Muscle layer of duodenum (tissue), 2 donors: Measurements from ENCODE around the gene ABHD5.
"Not testable (repeated sequence)": the region's sequence is repeated elsewhere in the genome, so short reads cannot be mapped to it uniquely, and the experiment has no call there.

Experiments used
- H3K27ac ChIP-seq: one replicate; pipeline ENCODE4 v1.7.0; 2013; ENCODE audit warnings: mild to moderate bottlenecking, low read length
- H3K27me3 ChIP-seq: one replicate; pipeline ENCODE4 v1.7.0; 2013; ENCODE audit warnings: low read depth, mild to moderate bottlenecking, control low read depth, low read length
- H3K36me3 ChIP-seq, 2 donors: one replicate each; pipeline ENCODE4 v1.7.0; 2013; ENCODE audit warnings: low read length in 2 of 2, control low read depth in 1 of 2, mild to moderate bottlenecking in 1 of 2; ENCODE audit not compliant: insufficient read depth in 2 of 2, control insufficient read depth in 1 of 2
- H3K4me1 ChIP-seq, 2 donors: one replicate each; pipeline ENCODE4 v1.7.0; 2013; ENCODE audit warnings: low read length in 2 of 2, mild to moderate bottlenecking in 2 of 2, control low read depth in 1 of 2, moderate library complexity in 1 of 2; ENCODE audit not compliant: insufficient read depth in 2 of 2, control insufficient read depth in 1 of 2
- H3K4me3 ChIP-seq, 2 donors: one replicate each; pipeline ENCODE4 v1.7.0; 2013; ENCODE audit warnings: low read length in 2 of 2, low read depth in 1 of 2, mild to moderate bottlenecking in 1 of 2
- H3K9me3 ChIP-seq, 2 donors: one replicate each; pipeline ENCODE4 v1.7.0; 2013; ENCODE audit warnings: low read length in 2 of 2, control low read depth in 1 of 2, mild to moderate bottlenecking in 1 of 2; ENCODE audit not compliant: control insufficient read depth in 1 of 2
- donor health status: healthy.

ABHD5 gene

GRCh38 chr3:43690400-43691119 lies at the start of gene ABHD5:
TSS of gene ABHD5 (plus strand) at chr3:43690938. CDS start at chr3:43690993, 55 bp downstream.
- peaks cover 6 to 14% of the 10 kb centered on the region in 2 donors for H3K4me1 ChIP-seq
- no peaks in the 10 kb centered on the region for H3K9me3 ChIP-seq
- H3K27me3 ChIP-seq: no peaks in the 10 kb centered on the region
- H3K4me3 ChIP-seq: peak within 1 kb of the TSS; percentile 81 to 89
- peaks cover 0 to 3% of the 10 kb centered on the region in 2 donors for H3K36me3 ChIP-seq
- peak within 1 kb of the TSS; percentile 65 for H3K27ac ChIP-seq

- H3K27ac ChIP-seq: no peak overlapping the region
- H3K36me3 ChIP-seq: no peaks in the 10 kb centered on the region
- no peaks in the 10 kb centered on the region for H3K9me3 ChIP-seq
- H3K27me3 ChIP-seq: no peaks in the 10 kb centered on the region
- H3K4me3 ChIP-seq: no peak overlapping the region
- H3K4me1 ChIP-seq: no peaks in the 10 kb centered on the region
Observed at GRCh38 chr3:43641306-43642114, 49.2 kb upstream of the ABHD5 start.

- H3K9me3 ChIP-seq: no peaks in the 10 kb centered on the region
- no peak overlapping the region for H3K4me3 ChIP-seq
- H3K27ac ChIP-seq: no peak overlapping the region
- H3K36me3 ChIP-seq: no peaks in the 10 kb centered on the region
- H3K4me1 ChIP-seq: no peaks in the 10 kb centered on the region
- H3K27me3 ChIP-seq: no peaks in the 10 kb centered on the region
Observed at GRCh38 chr3:43644443-43644842, 46.3 kb upstream of the ABHD5 start.

- Histone ChIP-seq H3K27ac (no peak overlapping the region), H3K36me3 (no peaks in the 10 kb centered on the region), H3K4me3 (no peak overlapping the region), H3K9me3 (no peaks in the 10 kb centered on the region), H3K4me1 (no peaks in the 10 kb centered on the region), H3K27me3 (no peaks in the 10 kb centered on the region)
Observed at GRCh38 chr3:43647331-43648166, 43.2 kb upstream of the ABHD5 start.

- Histone ChIP-seq H3K27ac (no peak overlapping the region), H3K27me3 (no peaks in the 10 kb centered on the region), H3K36me3 (no peaks in the 10 kb centered on the region), H3K9me3 (no peaks in the 10 kb centered on the region), H3K4me1 (no peaks in the 10 kb centered on the region), H3K4me3 (no peak overlapping the region)
Observed at GRCh38 chr3:43648957-43649356, 41.8 kb upstream of the ABHD5 start.

- Histone ChIP-seq H3K27me3 (no peaks in the 10 kb centered on the region), H3K4me3 (no peak overlapping the region), H3K27ac (no peak overlapping the region), H3K36me3 (no peaks in the 10 kb centered on the region), H3K9me3 (no peaks in the 10 kb centered on the region), H3K4me1 (no peaks in the 10 kb centered on the region)
Observed at GRCh38 chr3:43649365-43649968, 41.3 kb upstream of the ABHD5 start.

- H3K9me3 ChIP-seq: no peaks in the 10 kb centered on the region
- no peaks in the 10 kb centered on the region for H3K36me3 ChIP-seq
- no peak overlapping the region for H3K27ac ChIP-seq
- no peak overlapping the region for H3K4me3 ChIP-seq
- no peaks in the 10 kb centered on the region for H3K27me3 ChIP-seq
- no peaks in the 10 kb centered on the region for H3K4me1 ChIP-seq
Observed at GRCh38 chr3:43650345-43650744, 40.4 kb upstream of the ABHD5 start.

GRCh38 chr3:43656390-43656789 lies 34.3 kb upstream of the ABHD5 start:
- not testable (repeated sequence) for H3K36me3 ChIP-seq, H3K9me3 ChIP-seq

GRCh38 chr3:43659250-43659880 lies 31.4 kb upstream of the ABHD5 start:
- Histone ChIP-seq H3K27ac (no peak overlapping the region), H3K4me3 (no peak overlapping the region), H3K4me1 (no peaks in the 10 kb centered on the region), H3K9me3 (no peaks in the 10 kb centered on the region), H3K27me3 (no peaks in the 10 kb centered on the region), H3K36me3 (no peaks in the 10 kb centered on the region)

More at GRCh38 chr3:43656390-43656789, 34.3 kb upstream of the ABHD5 start:
- not testable (repeated sequence) for H3K4me1 ChIP-seq, H3K27ac ChIP-seq, H3K4me3 ChIP-seq, H3K27me3 ChIP-seq

GRCh38 chr3:43661376-43661775 lies 29.4 kb upstream of the ABHD5 start:
- H3K27ac ChIP-seq, H3K27me3 ChIP-seq, H3K9me3 ChIP-seq, H3K36me3 ChIP-seq, H3K4me3 ChIP-seq, H3K4me1 ChIP-seq: not testable (repeated sequence)
